Cortex of kidney (tissue), 1 donor: ENCODE data around the gene GOLPH3L.
"Not testable (repeated sequence)": the region's sequence is repeated elsewhere in the genome, so short reads cannot be mapped to it uniquely, and the experiment has no call there.

ENCODE experiments used
- DNase-seq: peaks from one replicate; lab custom pipeline; 2025; lab: John Stamatoyannopoulos, UW

GOLPH3L gene

DNA sequence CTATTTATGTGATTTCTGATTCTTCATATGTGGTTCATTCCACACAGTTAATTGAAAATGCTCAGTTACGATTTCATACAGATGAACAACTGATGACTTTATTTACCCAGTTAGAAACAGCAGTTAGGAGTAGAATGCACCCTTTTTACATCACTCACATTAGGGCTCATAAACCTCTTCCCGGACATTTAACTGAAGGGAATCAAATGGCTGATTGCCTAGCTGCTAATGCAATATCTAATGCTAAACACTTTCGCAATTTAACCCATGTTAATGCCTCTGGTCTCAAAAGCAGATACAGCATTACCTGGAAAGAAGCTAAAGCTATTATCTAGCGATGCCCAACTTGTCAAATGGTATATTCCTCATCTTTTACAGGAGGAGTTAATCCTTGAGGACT lies 39.9 kb downstream of the GOLPH3L start:
- DNase-seq = not testable (repeated sequence)

DNA sequence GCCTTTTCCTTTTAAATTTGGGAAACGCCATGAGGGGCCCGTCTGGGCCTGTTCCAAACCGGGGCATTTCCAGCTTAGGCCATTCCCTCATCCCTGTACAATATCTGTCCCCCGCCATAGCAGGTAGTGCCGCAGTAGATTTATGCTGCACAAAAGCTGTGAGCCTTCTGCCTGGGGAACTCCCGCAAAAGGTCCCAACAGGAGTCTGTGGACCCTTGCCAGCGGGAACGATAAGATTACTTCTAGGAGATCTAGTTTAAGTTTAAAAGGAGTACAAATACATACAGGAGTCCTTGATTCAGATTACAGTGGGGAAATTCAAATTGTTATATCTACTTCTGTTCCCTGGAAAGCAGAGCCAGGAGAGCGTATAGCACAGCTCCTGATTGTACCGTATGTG lies 42.3 kb downstream of the GOLPH3L start:
- DNase-seq = not testable (repeated sequence)

DNA sequence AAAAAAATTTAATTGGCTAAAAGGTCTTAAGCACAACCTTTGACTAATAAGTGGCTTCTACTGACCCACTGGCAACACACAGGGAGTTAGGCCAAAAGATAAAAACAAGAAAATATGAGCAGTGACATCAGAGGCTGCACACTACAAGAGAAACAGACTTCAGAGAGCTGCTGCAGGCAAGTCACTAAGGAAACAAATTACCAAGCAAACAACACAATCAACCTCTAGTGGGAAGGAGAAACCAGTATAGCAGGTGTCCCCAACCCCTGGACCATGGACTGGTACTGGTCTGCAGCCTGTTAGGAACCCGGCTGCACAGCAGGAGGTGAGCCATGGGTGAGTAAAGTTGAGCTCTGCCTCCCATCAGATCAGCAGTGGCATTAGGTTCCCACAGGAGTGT lies 46.8 kb downstream of the GOLPH3L start:
- no peak for DNase-seq

DNA sequence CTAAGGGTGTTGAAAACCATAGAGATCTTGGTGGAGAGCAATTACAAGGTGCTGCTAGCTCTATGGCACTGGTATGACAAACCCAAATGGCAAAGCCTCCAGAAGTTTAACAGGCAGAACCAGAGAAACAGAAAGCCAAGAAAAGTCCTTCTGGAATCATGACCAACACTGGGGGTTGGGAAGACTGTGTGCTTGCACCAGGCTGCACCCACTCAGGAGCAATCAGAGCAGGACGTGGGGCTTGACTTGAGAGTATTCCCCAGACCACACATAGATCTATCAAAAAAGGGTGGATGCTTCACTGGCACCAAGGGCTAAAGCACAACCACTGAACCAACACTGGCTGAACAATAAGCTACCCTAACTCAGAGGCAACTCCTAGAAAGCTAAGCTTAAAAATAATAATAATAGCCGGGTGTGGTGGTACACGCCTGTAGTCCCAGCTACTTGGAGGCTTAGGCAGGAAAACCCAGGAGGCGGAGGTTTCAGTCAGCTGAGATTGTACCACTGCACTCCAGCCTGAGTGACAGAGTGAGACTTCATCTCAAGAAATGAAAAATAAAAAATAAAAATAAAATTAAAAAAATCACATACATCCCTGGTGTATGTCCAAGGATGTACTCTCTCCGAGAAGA lies 47.4 kb downstream of the GOLPH3L start:
- no peak for DNase-seq

DNA sequence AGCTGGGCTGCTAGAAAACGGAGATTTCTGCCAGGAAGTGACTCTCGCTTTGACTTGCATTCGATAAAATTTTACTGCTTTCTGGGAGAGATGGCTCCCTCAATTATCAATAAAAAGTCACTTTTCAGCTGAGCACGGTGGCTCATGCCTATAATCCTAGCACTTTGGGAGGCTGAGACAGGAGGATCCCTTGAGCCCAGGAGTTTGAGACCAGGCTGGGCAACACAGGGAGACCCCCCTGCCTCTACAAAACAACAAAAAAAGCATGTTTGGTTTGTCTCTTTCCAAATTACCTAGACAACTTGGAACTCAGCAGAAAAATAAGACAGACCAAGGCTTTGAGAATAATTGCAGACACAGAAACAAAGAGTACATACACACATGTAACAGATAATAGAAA lies 54.7 kb downstream of the GOLPH3L start:
- DNase-seq = no peak

DNA sequence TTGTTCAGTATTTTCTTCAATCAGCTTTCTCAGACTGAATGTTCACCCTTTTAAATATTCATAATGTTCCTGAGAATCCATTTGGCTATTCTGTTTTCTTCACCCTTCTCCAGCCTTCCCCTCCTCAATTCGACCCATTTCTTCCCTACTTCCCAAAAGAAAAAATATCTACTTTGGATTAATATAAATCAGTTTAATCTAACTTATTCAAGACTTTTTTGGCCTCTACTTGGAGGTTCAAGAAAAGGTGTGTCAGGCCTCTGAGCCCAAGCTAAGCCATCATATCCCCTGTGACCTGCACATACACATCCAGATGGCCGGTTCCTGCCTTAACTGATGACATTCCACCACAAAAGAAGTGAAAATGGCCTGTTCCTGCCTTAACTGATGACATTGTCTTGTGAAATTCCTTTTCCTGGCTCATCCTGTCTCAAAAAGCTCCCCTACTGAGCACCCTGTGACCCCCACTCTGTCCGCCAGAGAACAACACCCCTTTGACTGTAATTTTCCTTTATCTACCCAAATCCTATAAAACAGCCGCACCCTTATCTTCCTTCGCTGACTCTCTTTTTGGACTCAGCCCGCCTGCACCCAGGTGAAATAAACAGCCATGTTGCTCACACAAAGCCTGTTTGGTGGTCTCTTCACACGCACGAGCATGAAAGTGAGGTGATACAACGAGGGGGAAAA lies 55.7 kb downstream of the GOLPH3L start:
- not testable (repeated sequence) for DNase-seq

DNA sequence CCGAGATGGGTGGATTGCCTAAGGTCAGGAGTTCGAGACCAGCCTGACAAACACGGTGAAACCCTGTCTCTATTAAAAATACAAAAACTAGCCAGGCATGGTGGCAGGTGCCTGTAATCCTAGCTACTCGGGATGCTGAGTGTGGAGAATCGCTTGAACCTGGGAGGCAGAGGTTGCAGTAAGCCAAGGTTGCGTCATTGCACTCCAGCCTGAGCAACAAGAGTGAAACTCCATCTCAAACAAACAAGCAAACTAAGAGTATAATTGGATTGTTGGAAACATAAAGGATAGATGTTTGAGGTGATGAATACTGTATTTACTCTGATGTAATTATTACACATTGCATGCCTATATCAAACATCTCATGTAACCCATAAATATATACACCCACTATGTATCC lies 58.5 kb downstream of the GOLPH3L start:
- not testable (repeated sequence) for DNase-seq

DNA sequence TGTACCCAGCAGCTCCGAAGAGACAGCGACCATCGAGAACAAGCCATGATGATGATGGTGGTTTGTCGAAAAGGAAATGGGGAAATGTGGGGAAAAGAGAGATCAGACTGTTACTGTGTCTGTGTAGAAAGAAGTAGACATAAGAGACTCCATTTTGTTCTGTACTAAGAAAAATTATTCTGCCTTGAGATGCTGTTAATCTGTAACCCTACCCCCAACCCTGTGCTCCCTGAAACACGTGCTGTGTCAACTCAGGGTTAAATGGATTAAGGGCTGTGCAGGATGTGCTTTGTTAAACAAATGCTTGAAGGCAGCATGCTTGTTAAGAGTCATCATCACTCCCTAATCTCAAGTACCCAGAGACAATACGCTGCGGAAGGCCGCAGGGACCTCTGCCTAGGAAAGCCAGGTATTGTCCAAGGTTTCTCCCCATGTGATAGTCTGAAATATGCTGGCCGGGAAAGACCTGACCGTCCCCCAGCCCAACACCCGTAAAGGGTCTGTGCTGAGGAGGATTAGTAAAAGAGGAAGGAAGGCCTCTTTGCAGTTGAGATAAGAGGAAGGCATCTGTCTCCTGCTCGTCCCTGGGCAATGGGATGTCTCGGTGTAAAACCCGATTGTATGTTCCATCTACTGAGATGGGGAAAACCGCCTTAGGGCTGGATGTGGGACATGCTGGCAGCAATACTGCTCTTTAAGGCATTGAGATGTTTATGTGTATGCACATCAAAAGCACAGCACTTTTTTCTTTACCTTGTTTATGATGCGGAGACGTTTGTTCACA lies 61.9 kb downstream of the GOLPH3L start:
- DNase-seq = not testable (repeated sequence)

DNA sequence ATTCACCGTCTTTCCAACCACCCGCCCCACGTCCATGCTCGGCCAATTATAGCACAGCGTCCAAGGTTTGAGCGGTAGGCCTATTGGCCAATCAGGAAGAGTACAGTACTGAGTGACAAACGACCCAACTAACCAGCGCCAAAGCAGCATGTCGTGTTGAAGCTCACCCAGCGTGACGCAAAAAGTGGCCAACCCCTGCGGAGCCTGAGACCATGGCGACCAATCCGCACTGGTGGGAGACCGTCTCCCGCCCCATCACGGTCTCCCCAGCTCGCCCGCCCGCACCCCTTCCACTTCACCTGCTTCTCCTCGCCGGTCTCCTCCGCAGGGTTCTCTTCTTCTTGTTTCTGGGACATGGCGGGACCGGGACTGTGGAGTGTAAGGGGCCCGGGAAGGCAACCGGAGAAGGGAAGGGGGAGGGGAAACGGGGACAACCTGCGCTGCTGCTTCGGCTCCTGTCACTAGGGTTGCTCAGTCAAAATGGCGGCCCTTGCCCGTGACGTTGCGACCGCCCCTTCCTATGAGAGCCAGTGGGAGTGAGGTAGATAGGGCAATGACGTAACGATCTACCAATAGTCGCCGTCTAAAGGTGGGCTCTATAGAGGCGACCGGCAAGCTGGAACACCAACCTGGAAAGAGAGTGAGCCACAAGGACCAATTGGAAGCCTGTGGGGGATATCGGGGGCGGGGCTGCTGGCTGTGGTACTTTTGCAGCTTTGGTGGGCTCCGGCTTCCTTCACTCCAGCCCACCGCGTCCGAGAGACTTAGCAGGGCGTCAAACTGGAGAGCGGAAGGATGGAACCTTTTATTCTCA lies 67.6 kb downstream of the GOLPH3L start, which contains the start of gene ENSA:
Gene ENSA (minus strand): TSS at position 498 of the 814 bp plus-strand sequence. CDS start 142 bp downstream, at position 356.
- peak; percentile 47 for DNase-seq

DNA sequence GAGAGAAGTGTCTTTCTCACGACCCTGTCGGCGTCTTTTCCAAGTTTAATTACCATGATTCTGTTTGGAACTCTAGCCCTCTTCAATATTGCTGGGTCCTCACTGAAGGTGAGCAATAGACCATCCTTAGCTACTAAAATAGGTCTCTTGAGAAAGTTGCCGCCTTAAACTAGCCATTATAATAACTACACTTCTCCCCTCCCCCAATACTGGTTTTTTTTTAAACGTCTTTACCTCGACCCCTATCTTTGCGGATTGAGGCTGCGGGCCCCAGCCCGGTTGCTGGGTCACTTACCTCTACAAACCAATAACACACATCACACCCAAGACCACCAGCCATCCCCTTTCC lies 68.2 kb downstream of the GOLPH3L start:
- no peak for DNase-seq

DNA sequence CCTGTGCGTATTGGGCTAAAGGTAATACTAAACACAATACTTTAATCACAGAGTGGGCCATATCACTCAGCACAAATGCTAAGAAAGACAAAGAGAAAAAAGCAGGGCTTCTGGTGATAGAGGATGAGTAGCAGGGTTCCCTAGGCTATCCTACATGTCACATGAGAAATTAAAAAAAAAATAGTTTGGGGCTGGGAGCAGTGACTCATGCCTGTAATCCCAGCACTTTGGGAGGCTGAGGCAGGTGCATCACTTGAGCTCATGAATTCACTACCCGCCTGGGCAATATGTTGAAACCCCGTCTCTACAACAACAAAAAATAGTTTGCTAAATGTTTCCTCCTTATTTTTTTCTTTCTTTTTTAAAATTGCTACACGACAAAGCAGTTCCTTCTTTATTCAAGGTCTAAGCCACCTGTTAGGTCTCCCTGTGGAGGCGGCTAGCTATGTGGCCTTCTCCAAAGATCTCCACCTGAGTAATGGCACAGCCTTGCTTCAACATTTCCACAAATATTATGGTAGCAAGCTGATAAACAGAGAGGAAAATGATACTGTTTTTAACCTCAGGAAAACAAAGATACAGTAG lies 69.0 kb downstream of the GOLPH3L start:
- DNase-seq = no peak

DNA sequence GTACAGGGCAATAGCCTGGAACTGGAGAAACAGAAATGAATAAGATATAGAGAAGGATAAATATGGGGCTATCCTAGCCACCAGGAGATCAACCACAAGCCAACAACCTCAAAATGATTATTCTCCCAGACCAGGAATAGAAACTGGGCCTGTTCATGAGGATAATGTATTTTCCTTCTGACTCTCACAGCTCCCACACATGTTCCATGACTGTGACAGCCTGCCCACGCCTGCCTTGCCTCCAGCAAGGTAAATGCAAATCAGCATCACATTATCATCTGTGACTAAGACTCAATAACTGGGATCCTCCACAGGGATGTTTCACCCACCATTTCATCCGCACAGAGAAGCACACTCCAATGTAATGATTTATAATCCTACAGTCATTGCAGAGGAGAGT lies 70.8 kb downstream of the GOLPH3L start:
- DNase-seq = no peak

DNA sequence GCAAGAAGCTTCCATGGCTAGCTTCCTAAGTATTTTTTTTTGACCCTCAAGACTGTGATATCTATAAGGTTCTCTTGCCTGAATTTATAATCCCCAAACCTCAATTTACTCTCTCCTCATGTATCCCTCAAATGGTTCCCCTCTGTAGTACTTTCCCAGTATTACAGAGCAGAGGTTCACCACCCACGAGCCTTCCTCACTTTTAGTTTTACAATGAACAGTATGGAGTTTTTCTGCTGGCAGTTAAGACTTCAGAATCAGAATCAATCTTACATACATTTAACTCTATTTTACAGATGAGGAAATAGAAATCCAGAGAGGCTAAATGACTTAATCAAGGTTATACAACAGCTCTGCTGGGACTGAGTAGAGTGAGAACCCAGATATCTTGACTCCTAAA lies 72.4 kb downstream of the GOLPH3L start:
- DNase-seq = not testable (repeated sequence)

DNA sequence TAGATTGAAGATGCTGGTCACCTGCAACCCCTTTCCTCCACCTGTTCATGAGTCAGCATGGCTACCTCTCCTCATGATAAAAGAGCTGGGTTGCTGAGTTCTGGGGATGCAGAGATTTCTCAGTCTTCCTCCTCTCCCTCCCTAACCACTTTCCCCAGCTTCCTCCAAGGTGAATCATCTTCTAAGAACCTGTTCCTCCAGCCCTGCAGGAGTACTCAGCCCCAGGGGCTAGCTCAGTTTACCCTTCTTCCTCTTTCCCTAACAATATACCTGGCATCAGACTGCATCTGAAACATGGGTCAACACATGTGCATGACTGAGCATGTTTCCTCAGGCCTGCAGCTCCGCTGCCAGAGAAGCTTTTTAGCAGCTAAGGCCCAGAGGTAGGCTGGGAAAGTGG lies 72.8 kb downstream of the GOLPH3L start:
- DNase-seq = not testable (repeated sequence)

DNA sequence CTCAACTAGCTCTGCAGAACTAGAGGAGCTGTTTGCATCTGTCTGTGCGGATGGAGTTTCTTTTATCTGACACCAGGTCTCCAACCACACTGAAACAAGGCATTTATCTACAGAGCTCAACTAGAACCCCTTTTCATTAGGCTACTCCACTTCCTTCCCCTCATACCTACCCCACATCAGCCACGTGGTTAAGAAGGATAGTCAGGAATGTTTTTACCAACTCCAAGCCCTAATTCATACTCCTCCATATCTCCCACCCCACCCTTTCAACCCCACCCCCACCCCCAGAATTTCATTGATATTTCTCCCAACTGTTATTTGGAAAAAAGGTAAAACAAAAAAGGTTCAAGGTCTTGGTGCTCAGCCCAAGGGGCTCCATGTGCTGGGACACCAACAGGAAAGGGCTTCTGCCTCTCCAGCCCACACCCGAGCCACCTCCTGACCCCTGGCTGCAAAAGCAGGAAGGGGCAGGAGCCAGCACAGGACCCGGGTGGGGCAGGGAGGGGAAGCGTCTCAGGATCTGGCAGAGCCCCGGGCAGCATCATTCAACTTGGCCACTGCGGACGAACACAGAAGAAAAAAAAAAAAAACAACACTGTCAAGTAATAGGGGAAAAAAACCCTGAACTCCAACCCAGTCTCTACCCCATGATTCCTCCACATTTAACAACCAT lies 74.5 kb downstream of the GOLPH3L start:
- DNase-seq = no peak

DNA sequence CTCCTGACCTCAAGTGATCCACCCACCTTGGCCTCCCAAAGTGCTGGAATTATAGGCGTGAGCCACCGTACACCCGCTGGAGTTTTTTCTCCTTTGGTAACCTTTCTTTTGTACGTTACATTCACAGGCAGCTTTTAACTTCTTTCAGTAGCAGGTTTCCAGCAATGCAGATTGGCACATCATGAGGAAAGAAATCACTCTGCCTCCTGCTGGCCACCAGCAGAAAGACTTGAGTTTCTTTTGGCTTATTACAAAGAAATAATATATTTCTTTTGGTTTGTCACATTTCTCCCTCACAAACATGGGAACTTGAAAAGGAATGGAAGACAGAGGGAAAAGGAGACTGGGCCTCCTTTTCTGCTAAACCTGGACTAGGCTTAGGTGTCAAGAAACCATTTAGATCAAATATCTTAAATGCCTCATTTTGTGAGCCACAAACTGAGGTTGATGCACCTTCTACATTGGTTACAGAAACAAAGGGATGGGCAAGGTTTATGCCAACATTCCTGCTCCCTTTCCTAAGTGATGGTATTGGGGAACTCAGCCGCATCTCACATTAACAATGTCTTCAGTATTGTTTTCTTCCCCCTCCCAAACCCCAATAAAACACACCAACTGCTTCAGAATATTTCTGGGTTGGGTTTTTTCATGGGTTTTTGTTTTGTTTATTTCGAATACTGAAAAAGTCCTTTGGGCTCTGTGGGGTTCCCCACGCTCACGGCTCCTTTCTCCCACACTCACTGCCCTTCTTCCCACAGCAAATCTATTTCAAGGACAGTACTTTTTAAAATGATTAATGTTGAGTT lies 75.3 kb downstream of the GOLPH3L start:
- DNase-seq = no peak

DNA sequence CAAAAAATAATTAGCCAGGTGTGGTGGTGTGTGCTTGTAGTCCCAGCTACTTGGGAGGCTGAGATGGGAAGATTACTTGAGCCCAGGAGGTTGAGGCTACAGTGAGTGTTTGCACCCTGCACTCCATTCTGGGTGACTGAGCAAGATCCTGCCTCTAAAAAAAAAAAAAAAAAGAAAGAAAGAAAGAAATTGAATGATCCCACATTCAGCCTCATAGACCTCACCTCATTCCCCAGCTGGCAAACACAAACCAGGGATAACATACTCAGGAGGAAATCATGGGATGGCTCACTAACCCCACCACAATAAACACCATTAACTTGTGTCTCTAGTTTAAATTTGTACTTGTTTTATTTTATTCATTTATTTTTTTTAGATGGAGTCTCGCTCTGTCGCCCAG lies 76.0 kb downstream of the GOLPH3L start:
- DNase-seq = no peak

DNA sequence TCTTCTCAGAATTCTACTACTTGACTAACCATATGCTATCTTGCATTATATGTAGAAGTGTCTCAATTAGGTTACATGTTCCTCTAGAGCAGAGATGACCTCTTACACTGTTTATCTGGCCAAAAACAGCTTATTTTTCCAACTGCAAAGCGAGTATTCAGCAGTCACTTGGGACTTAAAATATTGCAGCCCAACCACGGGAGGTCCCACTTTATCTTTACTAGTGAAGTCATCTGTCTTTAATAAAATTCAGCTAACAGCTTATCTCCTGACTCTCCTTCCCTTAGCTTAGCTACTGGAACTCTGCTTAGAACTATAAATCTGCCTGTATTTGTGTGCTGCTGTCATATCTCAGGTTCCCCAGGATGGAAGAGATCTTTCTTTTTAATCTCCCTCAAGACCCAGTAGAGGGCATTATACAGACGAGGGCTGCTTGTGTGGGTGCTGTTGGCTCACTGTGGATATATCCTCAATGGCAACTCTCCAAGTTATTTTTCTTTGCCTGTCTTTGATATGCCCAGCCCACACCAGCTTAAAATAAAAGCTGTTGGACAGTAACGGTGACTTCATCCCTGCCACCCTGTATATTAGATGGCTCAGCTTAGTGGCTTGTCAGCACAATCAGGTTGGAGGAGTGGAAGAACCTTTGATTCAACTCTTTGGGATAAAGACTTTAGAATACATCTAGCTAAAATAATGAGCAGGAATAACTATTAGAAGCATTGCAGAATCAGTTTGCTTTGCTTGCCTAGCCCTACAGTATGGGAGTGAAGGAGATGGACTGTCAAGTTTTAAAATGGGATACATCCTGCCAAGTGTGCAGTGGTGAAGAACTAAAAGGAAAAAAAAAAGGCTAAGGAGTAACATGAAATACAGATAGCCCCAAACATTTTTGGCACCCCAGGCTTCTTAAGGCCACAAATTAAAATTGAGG lies 77.1 kb downstream of the GOLPH3L start:
- DNase-seq = no peak
